ENCODE results near the gene APC.

APC gene

GRCh38 chr5:112795944-112796678 is 58.4 kb downstream of the APC start:
- Histone ChIP-seq H3K4me3 (no peak overlapping the region), H3K9me3 (ENCODE audit: low read depth, low read length) (no peaks in the 10 kb centered on the region), H3K36me3 (ENCODE audit: insufficient read depth, low read length) (peaks cover 42% of the 10 kb centered on the region), H3K27ac (no peak overlapping the region), H3K9ac (ENCODE audit: insufficient read length) (no peak overlapping the region)
- TF ChIP-seq EZH2 (IDR thresholded peaks at IDR 0.05) = no peak
- no peak for TF ChIP-seq FOXP2 (optimal IDR thresholded peaks at IDR 0.05; ENCODE audit: control extremely low read depth, extremely low read length, insufficient read depth)
- TF ChIP-seq POLR2AphosphoS5 (IDR thresholded peaks at IDR 0.05; ENCODE audit: borderline replicate concordance, low read depth, low read length) = no peak
- no peak for DNase-seq (ENCODE audit: low read depth, low spot score)

DNA sequence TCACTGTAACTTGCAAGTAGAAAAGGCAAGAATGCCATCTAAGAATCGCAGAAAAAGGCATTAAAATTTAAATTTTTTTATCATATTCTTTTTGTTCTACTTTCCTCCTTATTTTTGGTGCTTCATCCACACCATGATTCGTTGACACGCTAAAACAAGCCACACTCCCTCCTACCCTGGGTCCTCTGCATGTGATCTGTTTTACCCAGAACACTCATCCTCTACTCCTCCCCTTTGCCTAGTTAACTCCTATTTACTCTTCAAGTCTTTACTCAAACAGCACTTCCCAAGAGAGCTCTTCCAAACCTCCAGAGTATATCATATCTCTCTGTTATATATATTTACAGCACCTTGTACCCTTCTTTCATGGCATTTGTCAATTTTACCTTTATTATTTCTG is 62.0 kb downstream of the APC start:
- no peak overlapping the region for H3K9ac ChIP-seq (ENCODE audit: insufficient read length)
- H3K27ac ChIP-seq = no peak overlapping the region
- DNase-seq (ENCODE audit: low read depth, low spot score) = no peak
- no peak overlapping the region for H3K4me3 ChIP-seq
- H3K9me3 ChIP-seq (ENCODE audit: low read depth, low read length) = no peaks in the 10 kb centered on the region
- TF ChIP-seq FOXP2 (optimal IDR thresholded peaks at IDR 0.05; ENCODE audit: control extremely low read depth, extremely low read length, insufficient read depth) (no peak), POLR2AphosphoS5 (IDR thresholded peaks at IDR 0.05; ENCODE audit: borderline replicate concordance, low read depth, low read length) (no peak), EZH2 (IDR thresholded peaks at IDR 0.05) (no peak)
- H3K36me3 ChIP-seq (ENCODE audit: insufficient read depth, low read length) = peaks cover 35% of the 10 kb centered on the region

GRCh38 chr5:112800891-112801290 is 63.2 kb downstream of the APC start:
- H3K9ac ChIP-seq (ENCODE audit: insufficient read length) = no peak overlapping the region
- no peak overlapping the region for H3K27ac ChIP-seq
- DNase-seq (ENCODE audit: low read depth, low spot score) = no peak
- no peaks in the 10 kb centered on the region for H3K9me3 ChIP-seq (ENCODE audit: low read depth, low read length)
- H3K36me3 ChIP-seq (ENCODE audit: insufficient read depth, low read length) = peaks cover 28% of the 10 kb centered on the region
- TF ChIP-seq EZH2 (IDR thresholded peaks at IDR 0.05) = no peak
- TF ChIP-seq FOXP2 (optimal IDR thresholded peaks at IDR 0.05; ENCODE audit: control extremely low read depth, extremely low read length, insufficient read depth) = no peak
- no peak for TF ChIP-seq POLR2AphosphoS5 (IDR thresholded peaks at IDR 0.05; ENCODE audit: borderline replicate concordance, low read depth, low read length)
- no peak overlapping the region for H3K4me3 ChIP-seq

GRCh38 chr5:112811023-112811422 is 73.3 kb downstream of the APC start:
- DNase-seq (ENCODE audit: low read depth, low spot score) = no peak
- TF ChIP-seq EZH2 (IDR thresholded peaks at IDR 0.05) (no peak), FOXP2 (optimal IDR thresholded peaks at IDR 0.05; ENCODE audit: control extremely low read depth, extremely low read length, insufficient read depth) (no peak), POLR2AphosphoS5 (IDR thresholded peaks at IDR 0.05; ENCODE audit: borderline replicate concordance, low read depth, low read length) (no peak)
- Histone ChIP-seq H3K36me3 (ENCODE audit: insufficient read depth, low read length) (peaks cover 6% of the 10 kb centered on the region), H3K27ac (no peak overlapping the region), H3K9ac (ENCODE audit: insufficient read length) (no peak overlapping the region), H3K9me3 (ENCODE audit: low read depth, low read length) (no peaks in the 10 kb centered on the region), H3K4me3 (no peak overlapping the region)

GRCh38 chr5:112812549-112812948 is 74.9 kb downstream of the APC start:
- no peak for DNase-seq (ENCODE audit: low read depth, low spot score)
- H3K9me3 ChIP-seq (ENCODE audit: low read depth, low read length) = no peaks in the 10 kb centered on the region
- no peak overlapping the region for H3K27ac ChIP-seq
- TF ChIP-seq EZH2 (IDR thresholded peaks at IDR 0.05) (no peak), POLR2AphosphoS5 (IDR thresholded peaks at IDR 0.05; ENCODE audit: borderline replicate concordance, low read depth, low read length) (no peak), FOXP2 (optimal IDR thresholded peaks at IDR 0.05; ENCODE audit: control extremely low read depth, extremely low read length, insufficient read depth) (no peak)
- H3K4me3 ChIP-seq = no peak overlapping the region
- H3K36me3 ChIP-seq (ENCODE audit: insufficient read depth, low read length) = peaks cover 9% of the 10 kb centered on the region
- no peak overlapping the region for H3K9ac ChIP-seq (ENCODE audit: insufficient read length)

DNA sequence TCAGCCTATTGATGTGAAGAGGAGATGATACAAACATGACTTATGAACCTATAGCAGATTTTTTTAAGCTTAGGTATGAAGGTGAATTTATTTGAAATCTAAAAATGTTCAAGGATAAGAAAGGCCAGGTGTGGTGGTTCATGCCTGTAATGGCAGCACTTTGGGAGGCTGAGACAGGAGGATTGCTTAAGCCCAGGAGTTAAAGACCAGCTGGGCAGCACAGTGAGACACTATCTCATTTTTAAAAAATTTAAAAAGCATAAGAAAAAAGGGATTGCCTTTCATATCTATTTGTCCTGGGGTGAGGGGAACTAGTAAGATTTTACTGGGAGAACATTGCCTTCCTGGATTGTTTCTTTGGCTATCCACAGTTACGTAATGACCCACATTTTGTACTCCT is 82.6 kb downstream of the APC start:
- TF ChIP-seq POLR2AphosphoS5 (IDR thresholded peaks at IDR 0.05; ENCODE audit: borderline replicate concordance, low read depth, low read length) (no peak), FOXP2 (optimal IDR thresholded peaks at IDR 0.05; ENCODE audit: control extremely low read depth, extremely low read length, insufficient read depth) (no peak), EZH2 (IDR thresholded peaks at IDR 0.05) (no peak)
- Histone ChIP-seq H3K9me3 (ENCODE audit: low read depth, low read length) (no peaks in the 10 kb centered on the region), H3K4me3 (no peak overlapping the region), H3K36me3 (ENCODE audit: insufficient read depth, low read length) (peaks cover 18% of the 10 kb centered on the region), H3K27ac (no peak overlapping the region), H3K9ac (ENCODE audit: insufficient read length) (no peak overlapping the region)
- no peak for DNase-seq (ENCODE audit: low read depth, low spot score)

GRCh38 chr5:112822456-112822855 is 84.8 kb downstream of the APC start:
- no peaks in the 10 kb centered on the region for H3K9me3 ChIP-seq (ENCODE audit: low read depth, low read length)
- H3K9ac ChIP-seq (ENCODE audit: insufficient read length) = no peak overlapping the region
- peaks cover 13% of the 10 kb centered on the region for H3K36me3 ChIP-seq (ENCODE audit: insufficient read depth, low read length)
- no peak for TF ChIP-seq EZH2 (IDR thresholded peaks at IDR 0.05)
- no peak for TF ChIP-seq POLR2AphosphoS5 (IDR thresholded peaks at IDR 0.05; ENCODE audit: borderline replicate concordance, low read depth, low read length)
- no peak for TF ChIP-seq FOXP2 (optimal IDR thresholded peaks at IDR 0.05; ENCODE audit: control extremely low read depth, extremely low read length, insufficient read depth)
- DNase-seq (ENCODE audit: low read depth, low spot score) = no peak
- no peak overlapping the region for H3K27ac ChIP-seq
- H3K4me3 ChIP-seq = no peak overlapping the region

DNA sequence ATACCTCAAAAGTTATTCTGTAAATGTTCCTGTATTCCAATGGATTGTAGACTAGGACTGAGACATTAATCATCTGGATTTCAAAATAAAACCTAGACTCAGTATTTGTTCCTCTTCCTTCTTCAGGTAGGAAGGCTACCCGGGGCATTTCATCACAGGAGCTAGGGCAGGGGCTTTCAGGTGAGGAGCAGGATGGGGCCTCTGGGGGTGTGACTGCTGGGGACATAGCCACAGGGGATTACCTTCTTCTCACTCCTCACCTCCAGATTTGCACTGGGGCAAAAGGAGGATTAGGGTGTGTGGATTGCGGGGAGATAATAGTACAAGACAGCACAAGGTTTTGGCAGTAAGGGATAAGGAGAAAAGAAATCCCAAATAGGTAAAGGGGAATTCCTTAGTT is 85.5 kb downstream of the APC start:
- Histone ChIP-seq H3K36me3 (ENCODE audit: insufficient read depth, low read length) (peaks cover 13% of the 10 kb centered on the region), H3K9ac (ENCODE audit: insufficient read length) (no peak overlapping the region), H3K9me3 (ENCODE audit: low read depth, low read length) (no peaks in the 10 kb centered on the region), H3K4me3 (no peak overlapping the region), H3K27ac (no peak overlapping the region)
- DNase-seq (ENCODE audit: low read depth, low spot score) = no peak
- TF ChIP-seq EZH2 (IDR thresholded peaks at IDR 0.05) (no peak), POLR2AphosphoS5 (IDR thresholded peaks at IDR 0.05; ENCODE audit: borderline replicate concordance, low read depth, low read length) (no peak), FOXP2 (optimal IDR thresholded peaks at IDR 0.05; ENCODE audit: control extremely low read depth, extremely low read length, insufficient read depth) (no peak)

DNA sequence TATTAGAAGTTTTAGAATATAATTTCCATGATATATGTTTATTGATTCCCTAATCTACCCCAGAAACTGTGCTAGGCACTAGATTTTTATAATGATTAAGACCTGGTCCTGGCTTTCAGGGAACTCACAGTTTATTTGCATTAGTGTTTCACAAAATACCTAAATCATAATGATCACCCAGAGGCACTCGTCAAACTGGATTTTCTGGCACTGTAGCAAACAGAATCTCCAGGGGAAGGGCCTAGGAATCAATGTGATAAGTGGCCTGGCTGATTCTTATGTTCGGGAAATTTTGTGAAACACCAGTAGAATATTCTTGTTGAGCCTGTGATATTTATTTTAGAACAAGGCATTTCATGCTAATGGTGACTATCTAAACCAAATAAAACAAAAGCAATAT is 86.0 kb downstream of the APC start:
- Histone ChIP-seq H3K9ac (ENCODE audit: insufficient read length) (no peak overlapping the region), H3K9me3 (ENCODE audit: low read depth, low read length) (no peaks in the 10 kb centered on the region), H3K4me3 (no peak overlapping the region), H3K36me3 (ENCODE audit: insufficient read depth, low read length) (peaks cover 13% of the 10 kb centered on the region), H3K27ac (no peak overlapping the region)
- DNase-seq (ENCODE audit: low read depth, low spot score) = no peak
- TF ChIP-seq POLR2AphosphoS5 (IDR thresholded peaks at IDR 0.05; ENCODE audit: borderline replicate concordance, low read depth, low read length) = no peak
- TF ChIP-seq FOXP2 (optimal IDR thresholded peaks at IDR 0.05; ENCODE audit: control extremely low read depth, extremely low read length, insufficient read depth) = no peak

Data from SK-N-MC (cell line).